ENCODE results near the gene PSMG1. TPM values are rescaled to one million over a fixed set of nuclear protein-coding genes. Genes with fewer than 3 reads are reported as not detected.

Gene PSMG1
- total RNA-seq, 1 donor from 2014 or later = 58.5 TPM

DNA sequence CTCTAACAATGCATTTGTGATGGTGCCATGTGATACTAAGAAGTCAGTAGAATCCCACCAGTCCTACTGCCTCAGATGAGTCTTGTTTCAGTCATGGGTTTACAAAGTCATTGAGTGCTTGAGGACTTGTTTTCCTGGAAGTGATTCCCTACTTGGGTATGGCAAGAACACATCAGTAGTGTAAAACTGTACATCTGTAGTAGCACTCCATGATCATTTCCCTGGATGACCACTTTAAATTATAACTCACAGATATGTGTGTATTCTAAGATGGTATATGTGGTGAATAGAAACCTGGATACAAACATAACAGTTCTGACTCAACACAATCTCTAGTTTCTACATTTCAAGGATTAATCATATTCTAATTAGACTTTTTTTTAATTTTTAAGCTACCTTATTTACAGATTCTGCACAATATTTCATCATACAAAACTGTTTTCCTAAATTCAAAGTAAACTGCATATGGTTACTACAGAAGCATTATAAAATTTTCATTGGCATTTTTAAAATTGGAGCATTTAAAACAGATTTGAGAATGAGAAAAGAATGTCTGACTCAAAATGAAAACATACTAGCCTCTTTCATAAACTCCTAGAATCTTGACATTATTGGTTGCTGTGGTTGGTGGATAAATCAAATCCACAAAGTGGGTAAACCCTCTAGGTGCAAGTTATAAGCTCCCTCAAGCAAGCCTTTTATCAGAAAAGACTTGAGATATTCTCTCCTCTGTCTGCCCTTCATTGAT lies 6.8 kb upstream of the PSMG1 start:
- intact Hi-C loops (cut with micrococcal nuclease) = loop anchor here (10.0 kb wide), 1 partner anchor 1925 kb away; the partner anchor contains the start of gene VPS26C

DNA sequence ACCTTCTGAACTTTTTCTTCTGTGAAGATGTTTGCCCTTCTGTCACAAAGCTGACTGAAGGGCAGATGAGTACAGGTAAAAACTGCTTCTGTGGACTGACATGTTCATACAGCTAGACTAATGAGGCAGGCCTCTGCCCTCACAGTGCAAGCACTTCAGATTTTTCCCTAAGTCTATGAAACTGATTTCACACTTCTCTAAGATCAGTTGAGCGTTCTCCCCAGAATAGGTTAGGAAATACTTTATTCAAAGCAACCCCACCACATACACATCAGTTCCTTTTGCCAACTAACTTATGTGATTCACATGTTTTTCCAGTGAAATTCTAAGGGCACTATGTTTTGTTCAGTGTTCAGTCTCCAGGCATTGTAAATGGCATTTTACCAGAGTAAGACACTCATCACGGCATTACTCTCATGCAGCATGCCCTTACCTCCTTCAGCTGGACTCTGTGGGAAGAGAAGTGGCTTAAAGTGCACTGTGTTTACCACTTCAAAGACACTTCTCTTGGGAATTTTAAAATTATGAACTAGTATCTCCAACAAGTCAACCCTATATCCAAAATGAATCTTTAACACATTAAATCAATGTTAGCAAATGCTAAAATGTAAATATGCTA lies 5.4 kb upstream of the PSMG1 start:
- intact Hi-C loops (cut with micrococcal nuclease) = loop anchor here (10.0 kb wide), 1 partner anchor 1924 kb away; the partner anchor contains the start of gene VPS26C

DNA sequence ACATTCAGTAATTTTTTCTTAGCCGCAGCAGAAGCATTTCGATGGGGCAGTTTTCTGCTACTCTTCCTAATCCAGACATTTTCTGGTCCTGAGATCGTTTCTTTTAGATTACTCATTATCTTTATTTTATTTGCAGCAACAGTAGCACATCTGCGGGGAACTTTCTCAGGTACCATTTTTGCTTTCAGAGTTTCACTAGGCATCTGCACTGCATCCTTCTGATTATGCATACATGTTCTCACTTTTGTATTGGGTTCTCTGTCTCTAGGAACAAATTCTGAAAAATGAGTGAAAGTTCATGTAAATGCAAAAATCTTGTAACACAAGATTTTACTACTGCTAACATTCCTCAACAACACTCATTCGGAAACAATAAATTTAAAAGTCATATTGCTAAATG lies 3.9 kb upstream of the PSMG1 start:
- intact Hi-C loops (cut with micrococcal nuclease) = loop anchor here (10.0 kb wide), 1 partner anchor 1922 kb away; the partner anchor contains the start of gene VPS26C

DNA sequence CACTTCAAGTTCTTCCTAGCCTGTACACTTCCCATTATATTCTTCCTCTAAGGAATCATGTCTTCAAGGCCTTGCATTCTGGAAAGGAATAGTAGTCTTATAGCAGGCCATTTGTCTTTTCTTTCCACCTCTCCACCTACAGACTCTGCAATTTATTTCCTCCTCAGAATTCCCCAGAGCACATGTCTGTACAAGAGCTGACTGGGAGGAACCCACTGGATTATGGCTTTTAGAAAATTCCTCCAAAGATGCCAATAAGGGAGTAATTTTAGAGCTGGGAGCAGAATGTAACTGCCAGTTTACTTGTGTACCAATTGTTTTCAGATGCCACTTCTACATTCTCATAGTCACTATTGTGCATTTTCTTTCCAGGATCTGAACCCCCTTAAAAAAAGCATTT lies 3.4 kb upstream of the PSMG1 start:
- intact Hi-C loops (cut with micrococcal nuclease) = loop anchor here (10.0 kb wide), 1 partner anchor 1922 kb away; the partner anchor contains the start of gene VPS26C

DNA sequence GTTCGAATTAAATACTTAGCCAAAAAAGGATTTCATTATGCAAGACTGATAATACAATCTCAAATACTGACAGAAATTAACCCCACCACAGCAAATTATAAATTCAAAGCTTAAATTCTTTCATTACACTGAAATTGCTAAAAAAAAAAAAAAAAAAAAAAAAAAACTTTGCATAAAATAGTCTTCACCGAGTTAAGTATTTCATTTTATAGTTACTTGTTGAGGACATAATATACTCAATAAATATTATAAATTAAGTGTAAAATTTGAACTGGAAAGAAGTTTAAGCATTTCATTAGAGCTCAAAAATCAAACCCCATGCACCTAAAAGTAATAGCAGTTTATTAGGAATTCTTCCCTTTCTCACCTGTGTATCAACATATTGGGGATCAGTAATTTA lies 1.9 kb upstream of the PSMG1 start:
- intact Hi-C loops (cut with micrococcal nuclease) = loop anchor here (10.0 kb wide), 1 partner anchor 1920 kb away; the partner anchor contains the start of gene VPS26C

DNA sequence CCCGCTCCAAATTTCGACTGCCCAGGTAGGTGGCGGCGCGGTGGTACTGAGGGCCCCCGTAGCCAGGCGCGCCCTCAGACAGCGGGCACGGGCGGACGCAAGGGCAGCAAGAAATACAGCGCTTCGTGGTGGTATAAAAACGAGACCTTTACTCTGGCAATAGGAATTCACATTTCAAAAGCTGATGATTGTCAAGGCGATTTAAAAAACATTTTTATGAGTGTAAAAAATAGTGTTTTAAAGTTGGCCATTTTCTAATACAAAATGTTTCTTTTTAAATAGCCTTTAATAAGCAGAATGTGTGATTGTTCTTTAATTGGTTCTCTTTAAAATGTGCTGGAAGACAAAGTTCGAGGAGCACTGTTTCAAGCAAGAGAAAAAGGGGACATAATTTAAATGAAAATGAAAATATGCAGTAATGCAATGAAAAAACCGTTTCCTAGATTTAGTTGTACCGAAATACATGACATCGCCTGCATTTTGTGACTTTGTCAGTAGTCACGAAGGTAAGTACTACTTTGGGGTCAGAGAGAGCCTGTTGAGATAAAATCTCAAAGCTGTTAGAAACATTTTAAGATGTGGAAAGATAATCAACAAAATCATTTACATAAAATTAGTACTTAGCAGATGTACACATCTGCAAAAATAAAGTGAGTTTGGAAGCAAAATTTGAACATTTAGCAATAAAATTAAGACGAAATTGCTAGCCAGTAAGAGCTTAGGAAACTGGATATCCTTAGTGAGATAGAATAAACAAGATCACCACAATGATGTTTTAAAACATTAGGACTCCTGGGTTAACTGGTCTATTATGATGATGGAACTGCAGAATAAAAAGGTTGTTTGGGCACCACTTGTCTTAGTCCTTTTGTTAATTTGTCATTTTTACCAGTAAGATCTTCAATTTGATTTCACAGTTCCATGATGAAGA lies 1.1 kb upstream of the PSMG1 start:
- intact Hi-C loops (cut with micrococcal nuclease) = loop anchor here (5.0 to 10.0 kb wide), 2 partner anchors 1622 to 1920 kb away; partner anchors contain the start of gene VPS26C

DNA sequence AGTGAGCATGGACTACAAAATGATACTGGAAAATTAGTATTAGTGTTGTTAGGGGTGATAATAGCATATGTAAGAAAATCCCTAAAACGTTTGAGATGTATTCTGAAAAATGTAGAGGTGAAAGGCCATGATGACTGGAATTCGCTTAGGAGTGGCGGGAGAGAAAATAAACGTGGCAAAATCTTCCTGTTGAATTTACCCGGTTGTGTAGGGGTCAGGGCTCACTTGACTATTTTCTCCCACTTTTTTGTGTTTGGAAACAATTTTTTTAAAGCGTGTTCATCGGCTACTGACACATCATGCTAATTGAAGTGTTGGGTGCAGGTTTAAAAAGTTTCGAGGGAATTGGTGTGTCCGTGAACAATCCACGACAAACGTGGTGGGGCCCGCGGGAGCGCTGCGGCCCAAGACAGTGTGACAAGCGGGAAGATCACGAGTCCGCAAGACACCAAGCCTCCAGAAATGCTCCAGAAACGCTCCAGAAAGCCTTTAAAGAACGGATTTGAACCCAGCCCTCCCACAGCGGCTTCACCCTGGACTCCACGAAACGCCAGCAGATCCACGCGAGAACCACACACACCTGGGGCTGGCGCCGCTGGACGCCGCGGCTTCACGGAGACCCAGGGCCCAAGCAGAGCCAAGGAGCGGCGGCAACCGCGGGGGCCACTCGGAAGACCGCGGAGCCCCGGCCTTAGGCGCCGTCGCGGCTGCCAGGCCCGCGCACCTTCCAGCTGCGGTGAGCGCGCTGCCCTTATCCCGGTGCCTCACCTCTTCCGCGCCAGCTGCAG lies 573 bp downstream of the PSMG1 start:
- intact Hi-C loops (cut with micrococcal nuclease) = loop anchor here (1.0 to 10.0 kb wide), 10 partner anchors 14 to 1918 kb away; partner anchors contain the start of genes ETS2, HMGN1, LCA5L and VPS26C

DNA sequence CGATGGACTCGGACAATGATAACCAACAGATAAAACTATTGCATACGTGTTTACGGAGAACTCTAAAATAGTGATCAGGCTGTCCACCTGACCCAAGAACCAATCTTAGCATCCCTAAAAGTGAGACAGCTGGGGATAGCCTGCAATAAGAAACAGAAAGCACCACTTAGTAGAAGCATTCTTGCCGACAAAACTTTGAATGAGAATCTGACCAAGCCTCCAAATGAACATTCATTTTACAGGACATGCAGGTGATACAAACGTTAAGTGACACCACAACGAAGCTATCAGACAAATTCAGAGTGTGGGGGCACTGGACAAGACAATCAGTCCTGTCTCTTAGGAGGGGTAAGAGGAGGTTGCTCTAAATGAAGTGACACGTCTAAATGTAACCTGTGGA lies 1.2 kb downstream of the PSMG1 start:
- intact Hi-C loops (cut with micrococcal nuclease) = loop anchor here (5.0 to 10.0 kb wide), 2 partner anchors 1620 to 1917 kb away; partner anchors contain the start of gene VPS26C

DNA sequence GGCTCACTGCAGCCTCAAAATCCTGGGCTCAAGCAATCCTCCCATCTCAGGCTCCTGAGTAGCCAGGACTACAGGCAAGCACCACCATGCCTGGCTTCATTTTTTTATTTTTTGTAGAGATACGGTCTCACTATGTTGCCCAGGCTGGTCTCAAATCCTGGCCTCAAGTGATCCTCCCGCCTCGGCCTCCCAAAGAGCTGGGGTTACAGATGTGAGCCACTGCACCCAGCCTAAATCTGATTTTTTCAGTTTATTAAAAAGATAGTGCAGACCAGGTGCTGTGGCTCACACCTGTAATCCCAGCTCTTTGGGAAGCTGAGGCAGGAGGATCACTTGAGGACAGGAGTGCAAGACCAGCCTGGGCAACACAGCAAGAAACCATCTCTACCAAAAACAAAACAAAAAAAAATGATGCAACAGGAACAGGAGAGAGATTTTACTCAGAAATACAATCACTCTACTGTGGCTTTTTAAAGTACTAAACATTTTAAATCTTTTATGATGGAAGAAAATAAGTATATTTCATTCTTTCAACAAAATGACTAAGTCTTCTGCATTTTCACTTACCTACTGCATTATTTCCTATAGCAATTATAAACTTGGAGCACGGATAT lies 1.9 kb downstream of the PSMG1 start:
- intact Hi-C loops (cut with micrococcal nuclease) = loop anchor here (5.0 to 10.0 kb wide), 2 partner anchors 1619 to 1917 kb away; partner anchors contain the start of gene VPS26C

DNA sequence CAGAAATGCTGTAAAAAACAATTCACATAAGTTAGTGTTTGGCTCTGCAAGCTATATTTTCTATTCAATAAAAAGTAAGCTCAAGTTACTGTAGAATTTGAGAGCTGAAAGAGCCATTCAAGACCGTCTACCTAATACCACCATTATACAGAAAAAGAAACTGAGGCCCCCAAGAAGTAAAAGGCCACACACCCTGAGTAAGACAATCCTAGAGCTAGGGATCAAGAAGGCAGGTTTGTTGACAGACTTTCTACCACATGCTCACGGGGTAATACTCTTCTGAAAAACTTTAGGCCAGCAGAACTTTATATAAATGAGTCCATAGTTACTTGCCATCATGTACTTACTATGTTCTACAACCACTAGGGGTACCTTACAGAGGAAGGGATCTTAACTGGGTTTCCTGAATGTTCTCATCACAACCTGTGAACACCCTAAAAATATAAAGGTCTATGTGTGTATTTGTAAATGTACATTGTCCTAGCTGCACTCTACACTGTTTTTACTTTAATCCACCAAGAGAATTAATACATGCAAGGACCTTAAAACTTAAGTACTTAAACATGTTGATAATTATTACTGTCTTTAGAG lies 2.7 kb downstream of the PSMG1 start:
- intact Hi-C loops (cut with micrococcal nuclease) = loop anchor here (5.0 to 10.0 kb wide), 2 partner anchors 1618 to 1916 kb away; partner anchors contain the start of gene VPS26C

DNA sequence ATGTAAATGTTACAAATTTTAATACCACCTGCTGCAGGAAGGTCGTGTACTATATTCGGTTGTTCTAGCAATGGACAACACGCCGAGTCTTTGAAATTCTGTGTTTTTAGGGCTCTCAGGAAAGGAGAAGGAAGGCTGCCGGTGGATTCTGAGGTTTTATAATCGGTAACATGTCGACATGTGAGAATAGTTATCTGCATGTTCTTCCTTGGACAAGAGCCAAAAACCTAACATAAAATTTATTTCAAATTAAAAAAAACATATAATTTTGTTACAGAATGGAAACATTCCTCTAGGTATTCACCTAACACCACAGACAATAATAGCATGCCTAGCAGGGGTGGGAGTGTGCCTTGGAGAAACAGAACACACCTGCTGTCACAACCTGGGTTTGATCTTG lies 4.8 kb downstream of the PSMG1 start:
- intact Hi-C loops (cut with micrococcal nuclease) = loop anchor here (1.0 kb wide), 1 partner anchor 373 kb away; the partner anchor contains the start of gene ETS2

DNA sequence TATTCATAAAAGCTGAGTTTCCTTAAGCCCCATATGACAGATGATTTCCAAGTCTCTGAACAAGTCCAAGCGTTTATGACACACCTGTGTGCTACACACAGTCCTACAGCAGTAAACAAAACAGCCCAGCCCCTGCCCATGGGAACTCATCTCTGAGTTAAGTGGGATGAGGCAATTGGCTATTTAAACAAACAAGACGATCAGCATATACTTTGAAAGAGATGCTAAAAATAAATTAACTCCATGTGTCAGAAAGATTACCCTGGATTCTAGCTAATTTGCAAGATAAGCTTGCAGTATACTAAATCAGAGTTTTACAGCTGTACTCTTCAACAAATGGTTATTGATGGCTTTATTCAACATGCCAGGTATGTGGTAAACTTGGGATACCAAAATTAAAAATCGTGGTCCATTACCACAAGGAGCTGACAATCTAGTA lies 7.0 kb downstream of the PSMG1 start:
- intact Hi-C loops (cut with micrococcal nuclease) = no loop called here

DNA sequence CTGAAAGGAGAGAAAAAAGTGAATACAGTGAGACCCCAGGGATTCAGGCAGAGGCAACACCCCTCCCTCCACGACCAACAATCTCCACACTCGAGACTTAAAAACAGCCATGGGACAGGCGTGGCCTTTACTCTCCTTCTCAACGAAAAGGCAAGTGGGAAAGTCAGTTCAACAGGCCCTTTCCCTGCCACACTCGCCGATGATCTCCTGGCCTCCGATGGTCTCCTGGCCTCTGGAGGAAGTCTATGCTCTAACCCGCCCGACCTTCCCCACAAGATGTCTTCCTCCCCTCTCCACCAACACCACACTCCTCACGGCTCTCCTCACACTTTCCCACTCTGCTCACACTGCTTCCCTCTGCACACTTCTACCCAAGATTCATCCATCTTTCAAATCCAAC lies 7.6 kb downstream of the PSMG1 start:
- intact Hi-C loops (cut with micrococcal nuclease) = loop anchor here (1.0 to 2.0 kb wide), 2 partner anchors 441 to 670 kb away; no protein-coding TSS in a partner anchor

DNA sequence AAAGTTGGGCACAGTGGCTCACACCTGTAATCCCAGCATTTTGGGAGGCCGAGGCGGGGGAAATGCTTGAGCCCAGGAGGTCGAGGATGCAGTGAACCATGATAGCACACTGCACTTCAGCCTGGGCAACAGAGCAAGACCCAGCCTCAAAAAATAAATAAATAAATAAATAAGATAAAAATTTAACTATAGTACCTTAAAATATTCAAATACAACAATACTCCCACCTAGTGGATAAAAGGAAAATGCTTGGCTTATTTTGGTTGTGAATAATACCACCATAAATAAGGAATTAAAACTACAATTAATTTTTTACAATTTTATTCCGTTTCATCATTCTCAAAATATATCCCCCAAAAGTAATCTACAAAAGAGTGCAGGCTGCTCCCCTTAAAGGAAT lies 8.1 kb downstream of the PSMG1 start:
- intact Hi-C loops (cut with micrococcal nuclease) = loop anchor here (1.0 to 2.0 kb wide), 2 partner anchors 440 to 670 kb away; no protein-coding TSS in a partner anchor

DNA sequence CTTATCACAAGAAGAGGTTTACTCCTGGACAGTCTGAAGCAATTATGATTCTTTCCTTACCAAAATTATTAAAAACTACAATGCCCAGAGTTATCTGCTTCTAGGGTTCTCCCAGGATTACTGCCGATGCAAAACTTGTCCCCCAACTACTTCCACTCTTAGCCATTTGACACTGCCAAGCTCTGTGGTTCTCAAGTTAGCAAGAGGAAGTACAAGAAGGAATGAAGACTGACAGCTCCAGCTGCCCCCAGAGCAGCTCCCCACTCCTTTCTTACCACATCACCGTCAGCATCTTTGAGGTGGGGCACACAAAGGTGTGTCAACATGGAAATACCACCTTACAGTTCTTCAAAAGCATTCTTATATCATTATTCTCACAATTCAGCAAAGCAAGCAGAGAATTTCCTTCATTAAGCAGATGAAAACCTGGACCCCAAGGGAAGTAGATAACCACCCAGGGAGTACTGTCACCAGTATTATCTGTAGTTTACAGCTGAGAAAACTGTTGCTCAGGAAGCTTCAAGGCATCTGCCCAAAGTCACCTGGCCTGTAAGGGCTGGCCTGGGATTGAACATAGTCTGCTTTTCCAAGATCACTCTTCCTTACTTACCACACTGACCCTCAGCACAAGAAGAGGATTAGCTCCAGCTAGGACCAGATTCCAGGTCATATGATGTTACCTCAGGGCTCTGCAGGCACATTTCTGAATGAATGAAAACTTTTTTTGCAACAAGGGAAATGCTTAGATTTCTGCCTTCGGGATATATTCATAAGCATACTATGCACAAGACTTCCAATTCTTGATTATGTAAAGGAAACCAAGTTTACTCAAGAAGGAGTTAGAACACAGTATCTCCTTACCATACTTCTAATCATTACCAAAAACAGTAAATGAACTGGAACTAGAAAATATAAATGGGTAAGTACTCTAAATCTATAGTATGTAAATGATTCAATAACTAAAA lies 9.3 kb downstream of the PSMG1 start:
- intact Hi-C loops (cut with micrococcal nuclease) = loop anchor here (2.0 kb wide), 1 partner anchor 439 kb away; no protein-coding TSS in a partner anchor

DNA sequence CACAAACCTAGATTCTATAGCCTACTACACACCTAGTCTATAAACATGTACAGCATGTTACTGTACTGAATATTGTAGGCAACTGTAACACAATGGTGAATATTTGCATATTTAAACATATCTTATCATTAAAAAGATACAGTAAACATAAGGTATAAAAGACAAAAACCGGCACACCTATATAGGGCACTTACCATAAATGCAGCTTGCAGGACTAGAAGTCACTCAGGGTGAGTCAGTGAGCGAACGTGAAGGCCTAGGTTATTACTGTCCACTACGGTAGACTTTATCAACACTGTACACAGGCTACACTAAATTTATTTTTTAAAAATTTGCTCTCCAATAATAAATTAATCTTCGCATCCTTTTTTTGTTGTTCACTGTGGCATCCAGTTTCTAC lies 13.3 kb downstream of the PSMG1 start:
- intact Hi-C loops (cut with micrococcal nuclease) = no loop called here

DNA sequence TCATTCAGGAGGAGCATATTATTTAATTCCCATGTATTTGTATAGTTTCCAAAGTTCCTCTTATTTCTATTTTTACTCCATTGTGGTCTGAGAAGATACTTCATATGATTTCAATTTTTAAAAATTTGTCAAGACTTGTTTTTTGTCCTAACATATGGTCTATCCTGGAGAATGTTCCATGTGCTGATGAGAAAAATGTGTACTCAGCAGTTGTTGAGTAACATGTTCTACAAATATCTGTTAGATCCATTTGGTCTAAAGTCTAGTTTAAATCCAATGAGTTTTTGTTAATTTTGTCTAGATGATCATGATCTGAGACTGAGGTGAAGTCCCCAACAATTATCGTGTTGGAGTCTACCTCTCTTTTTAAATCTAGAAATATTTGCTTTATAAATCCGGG lies 14.5 kb downstream of the PSMG1 start:
- intact Hi-C loops (cut with micrococcal nuclease) = no loop called here

DNA sequence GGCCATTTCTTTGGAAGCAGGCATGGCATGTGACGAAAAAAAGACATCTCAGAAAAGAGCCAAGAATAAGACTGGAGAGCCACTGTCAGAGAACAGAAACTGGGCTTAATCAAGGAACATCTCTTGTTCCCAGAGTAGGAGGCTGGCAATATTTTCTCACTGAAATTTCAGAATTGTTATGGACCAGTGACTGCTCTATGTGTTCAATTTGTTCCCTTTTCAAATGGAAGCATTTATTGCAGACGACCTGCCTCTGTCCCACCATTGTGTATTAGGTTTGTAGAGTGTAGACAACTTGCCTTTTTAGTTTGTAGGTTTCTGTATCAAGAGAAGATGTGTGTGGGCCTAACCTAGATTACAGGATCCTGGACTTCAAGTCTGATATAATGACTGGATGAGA lies 18.7 kb downstream of the PSMG1 start:
- intact Hi-C loops (cut with micrococcal nuclease) = no loop called here
